ENCODE measurements around the gene NOS2.
"Not testable (repeated sequence)": the region's sequence is repeated elsewhere in the genome, so short reads cannot be mapped to it uniquely, and the experiment has no call there.

Gene NOS2

GRCh38 chr17:27760069-27760885 lies 40.1 kb downstream of the NOS2 start:
- peak; percentile 28 for DNase-seq (ENCODE audit: extremely low spot score, insufficient read length, low read depth)

GRCh38 chr17:27759528-27759927 lies 40.8 kb downstream of the NOS2 start:
- no peak for DNase-seq (ENCODE audit: extremely low spot score, insufficient read length, low read depth)
- no peak for FAIRE-seq

More at GRCh38 chr17:27760069-27760885, 40.1 kb downstream of the NOS2 start:
- FAIRE-seq, result peak; percentile 57

- DNase-seq (ENCODE audit: extremely low spot score, insufficient read length, low read depth) (no peak), FAIRE-seq (peak; percentile 81)
Measured at GRCh38 chr17:27756467-27757371, 43.6 kb downstream of the NOS2 start.

- FAIRE-seq (no peak), DNase-seq (ENCODE audit: extremely low spot score, insufficient read length, low read depth) (no peak)
Measured at GRCh38 chr17:27755706-27756466, 44.4 kb downstream of the NOS2 start.

- DNase-seq (ENCODE audit: extremely low spot score, insufficient read length, low read depth), result no peak
- FAIRE-seq, result no peak
Measured at GRCh38 chr17:27754549-27754948, 45.8 kb downstream of the NOS2 start.

- FAIRE-seq; DNase-seq (ENCODE audit: extremely low spot score, insufficient read length, low read depth): not testable (repeated sequence)
Measured at GRCh38 chr17:27753726-27754125, 46.6 kb downstream of the NOS2 start.

- DNase-seq (ENCODE audit: extremely low spot score, insufficient read length, low read depth); FAIRE-seq: not testable (repeated sequence)
Measured at GRCh38 chr17:27752831-27753619, 47.3 kb downstream of the NOS2 start.

- no peak for DNase-seq (ENCODE audit: extremely low spot score, insufficient read length, low read depth)
- FAIRE-seq, result no peak
Measured at GRCh38 chr17:27751622-27752490, 48.5 kb downstream of the NOS2 start.

GRCh38 chr17:27751166-27751565 lies 49.2 kb downstream of the NOS2 start:
- DNase-seq (ENCODE audit: extremely low spot score, insufficient read length, low read depth) (no peak), FAIRE-seq (no peak)

- not testable (repeated sequence) for DNase-seq (ENCODE audit: extremely low spot score, insufficient read length, low read depth); FAIRE-seq
Measured at GRCh38 chr17:27749562-27750150, 50.7 kb downstream of the NOS2 start.

GRCh38 chr17:27748360-27748825 lies 51.9 kb downstream of the NOS2 start:
- no peak for DNase-seq (ENCODE audit: extremely low spot score, insufficient read length, low read depth)
- no peak for FAIRE-seq

GRCh38 chr17:27747462-27748359 lies 52.6 kb downstream of the NOS2 start:
- DNase-seq (ENCODE audit: extremely low spot score, insufficient read length, low read depth), result no peak
- FAIRE-seq, result no peak

- DNase-seq (ENCODE audit: extremely low spot score, insufficient read length, low read depth), result no peak
- no peak for FAIRE-seq
Measured at GRCh38 chr17:27746881-27747280, 53.4 kb downstream of the NOS2 start.

GRCh38 chr17:27746320-27746719 lies 54.0 kb downstream of the NOS2 start:
- FAIRE-seq; DNase-seq (ENCODE audit: extremely low spot score, insufficient read length, low read depth): not testable (repeated sequence)

GRCh38 chr17:27745207-27745830 lies 55.0 kb downstream of the NOS2 start:
- not testable (repeated sequence) for FAIRE-seq; DNase-seq (ENCODE audit: extremely low spot score, insufficient read length, low read depth)

- DNase-seq (ENCODE audit: extremely low spot score, insufficient read length, low read depth), result no peak
- no peak for FAIRE-seq
Measured at GRCh38 chr17:27743281-27743885, 56.9 kb downstream of the NOS2 start.
